Activated CD8-positive, alpha-beta memory T cell treated with anti-CD3 and anti-CD28 coated beads, Interleukin-2, amount 10 ng/mL, durations not matched to agents 7 days and 5 days (primary cell): Measurements from ENCODE around the gene CAPG. TPM values are rescaled to one million over a fixed set of nuclear protein-coding genes. Genes with fewer than 3 reads are reported as not detected.
A peak's percentile ranks its signal among the peaks of the same experiment; 100 is the strongest.
"Not testable (repeated sequence)": the region's sequence is repeated elsewhere in the genome, so short reads cannot be mapped to it uniquely, and the experiment has no call there.

Experiments used
- ATAC-seq: fragments of 150-1000 bp; cut with Tn5 transposase; one replicate; pipeline ENCODE4 v1.10.0; 2021; ENCODE audit warnings: moderate library complexity
- CTCF ChIA-PET: fragments of 350-600 bp; sonication (Branson Sonifier 250); formaldehyde crosslinking; loops from one replicate; lab custom pipeline; 2021; ENCODE audit warnings: antibody characterized with exemption; lab: Charles Lee
- DNase-seq: peaks from one replicate; pipeline ENCODE4 v3.0.0-alpha.2; 2020
- H3K27ac Mint-ChIP-seq: one replicate; pipeline ENCODE4 v1.8.0; 2021; ENCODE audit warnings: mild to moderate bottlenecking, mixed read lengths
- H3K27me3 Mint-ChIP-seq: one replicate; pipeline ENCODE4 v1.8.0; 2021; ENCODE audit warnings: mixed read lengths
- H3K36me3 Mint-ChIP-seq: one replicate; pipeline ENCODE4 v1.8.0; 2021; ENCODE audit warnings: mild to moderate bottlenecking, mixed read lengths
- H3K4me1 Mint-ChIP-seq: one replicate; pipeline ENCODE4 v1.8.0; 2021; ENCODE audit warnings: mixed read lengths
- H3K4me3 Mint-ChIP-seq: one replicate; pipeline ENCODE4 v1.8.0; 2021; ENCODE audit warnings: mild to moderate bottlenecking, moderate library complexity, mixed read lengths
- H3K9me3 Mint-ChIP-seq: one replicate; pipeline ENCODE4 v1.8.0; 2022; ENCODE audit warnings: low read depth, mixed read lengths
- total RNA-seq, 2 experiments: library from RNA; stranded (reverse); gene quantifications; one replicate each; pipeline ENCODE4 v1.2.3, GENCODE V29; 2021

CAPG gene
- total RNA-seq, 2 experiments from 2014 or later: 204 to 211 TPM

GRCh38 chr2:85445316-85446295, 35.4 kb upstream of the CAPG start:
- Mint-ChIP-seq H3K9me3 (no peaks in the 10 kb centered on the region), H3K4me1 (peaks cover 5% of the 10 kb centered on the region), H3K27ac (no peak overlapping the region), H3K27me3 (no peaks in the 10 kb centered on the region), H3K4me3 (no peak overlapping the region), H3K36me3 (no peaks in the 10 kb centered on the region)
- ATAC-seq: no peak
- DNase-seq: no peak
- CTCF ChIA-PET: no interaction called here

GRCh38 chr2:85444629-85445172, 34.5 kb upstream of the CAPG start:
- Mint-ChIP-seq H3K27me3 (no peaks in the 10 kb centered on the region), H3K9me3 (no peaks in the 10 kb centered on the region), H3K27ac (no peak overlapping the region), H3K4me1 (peaks cover 14% of the 10 kb centered on the region), H3K4me3 (no peak overlapping the region), H3K36me3 (no peaks in the 10 kb centered on the region)
- ATAC-seq (no peak), DNase-seq (no peak)
- CTCF ChIA-PET: no interaction called here

- H3K4me1 Mint-ChIP-seq: peaks cover 35% of the 10 kb centered on the region
- no peak overlapping the region for H3K27ac Mint-ChIP-seq
- no peaks in the 10 kb centered on the region for H3K27me3 Mint-ChIP-seq
- H3K36me3 Mint-ChIP-seq: no peaks in the 10 kb centered on the region
- CTCF ChIA-PET: interaction anchor here (2.1 to 27.1 kb wide), 2 partner anchors 20 to 105 kb away, joined by 7 to 458 read pairs; partner anchors contain the start of gene MAT2A
- H3K9me3 Mint-ChIP-seq: no peaks in the 10 kb centered on the region
- ATAC-seq (no peak), DNase-seq (no peak)
- no peak overlapping the region for H3K4me3 Mint-ChIP-seq
Observed at GRCh38 chr2:85441864-85442263, 31.7 kb upstream of the CAPG start.

- Mint-ChIP-seq H3K27ac (peak overlapping the region; percentile 32), H3K36me3 (no peaks in the 10 kb centered on the region), H3K9me3 (no peaks in the 10 kb centered on the region), H3K4me3 (no peak overlapping the region), H3K27me3 (no peaks in the 10 kb centered on the region), H3K4me1 (peaks cover 36% of the 10 kb centered on the region)
- DNase-seq (no peak), ATAC-seq (no peak)
- CTCF ChIA-PET: interaction anchor here (27.1 kb wide), 1 partner anchor 106 kb away, joined by 458 read pairs; the partner anchor contains the start of gene MAT2A
Observed at GRCh38 chr2:85440729-85441128, 30.6 kb upstream of the CAPG start.

- Mint-ChIP-seq H3K36me3 (no peaks in the 10 kb centered on the region), H3K4me3 (peak overlapping the region; percentile 63), H3K27ac (peak overlapping the region; percentile 91), H3K27me3 (no peaks in the 10 kb centered on the region), H3K4me1 (peaks cover 36% of the 10 kb centered on the region), H3K9me3 (no peaks in the 10 kb centered on the region)
- DNase-seq: peak; percentile 64
- CTCF ChIA-PET: interaction anchor here (0.7 to 27.1 kb wide), 2 partner anchors 78 to 107 kb away, joined by 3 to 458 read pairs; partner anchors contain the start of gene MAT2A
- ATAC-seq: peak; percentile 48
Observed at GRCh38 chr2:85439986-85440385, 29.8 kb upstream of the CAPG start.

GRCh38 chr2:85439569-85439968, 29.4 kb upstream of the CAPG start:
- not testable (repeated sequence) for H3K9me3 Mint-ChIP-seq, ATAC-seq, H3K36me3 Mint-ChIP-seq, DNase-seq, H3K27me3 Mint-ChIP-seq
- CTCF ChIA-PET: interaction anchor here (0.7 to 27.1 kb wide), 2 partner anchors 78 to 107 kb away, joined by 3 to 458 read pairs; partner anchors contain the start of gene MAT2A
- peak overlapping the region; percentile 63 for H3K4me3 Mint-ChIP-seq
- H3K4me1 Mint-ChIP-seq: peaks cover 36% of the 10 kb centered on the region
- H3K27ac Mint-ChIP-seq: peak overlapping the region; percentile 91

- no peaks in the 10 kb centered on the region for H3K27me3 Mint-ChIP-seq
Observed at GRCh38 chr2:85439025-85439472, 28.9 kb upstream of the CAPG start.

GRCh38 chr2:85438201-85439024, 28.2 kb upstream of the CAPG start:
- CTCF ChIA-PET: interaction anchor here (1.0 to 27.1 kb wide), 4 partner anchors 17 to 140 kb away, joined by 3 to 458 read pairs (median 8); partner anchors contain the start of genes GGCX and MAT2A
- Mint-ChIP-seq H3K9me3 (no peaks in the 10 kb centered on the region), H3K36me3 (no peaks in the 10 kb centered on the region), H3K4me3 (peak overlapping the region; percentile 77), H3K27ac (peak overlapping the region; percentile 89), H3K4me1 (peaks cover 36% of the 10 kb centered on the region), H3K27me3 (no peaks in the 10 kb centered on the region)
- DNase-seq (no peak), ATAC-seq (peak; percentile 1)

More at GRCh38 chr2:85439025-85439472, 28.9 kb upstream of the CAPG start:
- H3K27ac Mint-ChIP-seq: peak overlapping the region; percentile 91
- H3K4me1 Mint-ChIP-seq: peaks cover 36% of the 10 kb centered on the region
- no peaks in the 10 kb centered on the region for H3K9me3 Mint-ChIP-seq
- CTCF ChIA-PET: interaction anchor here (1.4 to 27.1 kb wide), 3 partner anchors 18 to 122 kb away, joined by 3 to 458 read pairs (median 10); partner anchors contain the start of genes GGCX and MAT2A
- H3K4me3 Mint-ChIP-seq: peak overlapping the region; percentile 77
- no peak for ATAC-seq
- no peaks in the 10 kb centered on the region for H3K36me3 Mint-ChIP-seq
- DNase-seq: no peak

GRCh38 chr2:85437488-85438200, 27.5 kb upstream of the CAPG start:
- DNase-seq: peak; percentile 79
- H3K4me3 Mint-ChIP-seq: peak overlapping the region; percentile 77
- peak overlapping the region; percentile 89 for H3K27ac Mint-ChIP-seq

GRCh38 chr2:85436836-85437487, 26.8 kb upstream of the CAPG start:
- ATAC-seq (no peak), DNase-seq (no peak)
- Mint-ChIP-seq H3K4me1 (peaks cover 36% of the 10 kb centered on the region), H3K27ac (peak overlapping the region; percentile 76), H3K27me3 (no peaks in the 10 kb centered on the region), H3K4me3 (peak overlapping the region; percentile 48), H3K36me3 (no peaks in the 10 kb centered on the region), H3K9me3 (no peaks in the 10 kb centered on the region)
- CTCF ChIA-PET: interaction anchor here (1.0 to 27.1 kb wide), 3 partner anchors 16 to 139 kb away, joined by 7 to 458 read pairs (median 10); partner anchors contain the start of gene MAT2A

More at GRCh38 chr2:85437488-85438200, 27.5 kb upstream of the CAPG start:
- no peaks in the 10 kb centered on the region for H3K36me3 Mint-ChIP-seq
- peaks cover 36% of the 10 kb centered on the region for H3K4me1 Mint-ChIP-seq
- peak; percentile 79 for ATAC-seq
- no peaks in the 10 kb centered on the region for H3K27me3 Mint-ChIP-seq
- no peaks in the 10 kb centered on the region for H3K9me3 Mint-ChIP-seq
- CTCF ChIA-PET: interaction anchor here (1.0 to 27.1 kb wide), 4 partner anchors 17 to 140 kb away, joined by 3 to 458 read pairs (median 8); partner anchors contain the start of genes GGCX and MAT2A

- Mint-ChIP-seq H3K9me3 (no peaks in the 10 kb centered on the region), H3K27me3 (no peaks in the 10 kb centered on the region), H3K4me1 (peaks cover 36% of the 10 kb centered on the region), H3K27ac (peak overlapping the region; percentile 76), H3K4me3 (no peak overlapping the region), H3K36me3 (no peaks in the 10 kb centered on the region)
- ATAC-seq (no peak), DNase-seq (no peak)
- CTCF ChIA-PET: interaction anchor here (1.1 to 27.1 kb wide), 2 partner anchors 15 to 111 kb away, joined by 4 to 458 read pairs; partner anchors contain the start of gene MAT2A
Observed at GRCh38 chr2:85435981-85436835, 26.0 kb upstream of the CAPG start.
